Measurements from ENCODE around the gene ECHDC1. TPM values are rescaled to one million over a fixed set of nuclear protein-coding genes. Genes with fewer than 3 reads are reported as not detected.
A peak's percentile ranks its signal among the peaks of the same experiment; 100 is the strongest.

The ECHDC1 gene, protein sequence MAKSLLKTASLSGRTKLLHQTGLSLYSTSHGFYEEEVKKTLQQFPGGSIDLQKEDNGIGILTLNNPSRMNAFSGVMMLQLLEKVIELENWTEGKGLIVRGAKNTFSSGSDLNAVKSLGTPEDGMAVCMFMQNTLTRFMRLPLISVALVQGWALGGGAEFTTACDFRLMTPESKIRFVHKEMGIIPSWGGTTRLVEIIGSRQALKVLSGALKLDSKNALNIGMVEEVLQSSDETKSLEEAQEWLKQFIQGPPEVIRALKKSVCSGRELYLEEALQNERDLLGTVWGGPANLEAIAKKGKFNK
- total RNA-seq (2012; rRNA removed): 40.3 and 114 TPM in 2 replicates
- 23.1 and 33.1 TPM in 2 replicates for polyA plus RNA-seq (2012; rRNA removed)
- polyA plus RNA-seq (2012; cell fraction: cytosol; rRNA removed): 3.9 and 8.1 TPM in 2 replicates
- 10.2 and 12.7 TPM in 2 replicates for polyA plus RNA-seq (2012; cell fraction: nucleus; rRNA removed; ENCODE audit: low replicate concordance)
- Bru-seq, nascent RNA: percentile 88 among the genes with signal in this experiment
- BruChase-seq, experiment 1, labeled RNA remaining after a 6-hour chase: percentile 80 among the genes with signal in this experiment
- BruChase-seq, experiment 2, labeled RNA remaining after a 2-hour chase: percentile 81 among the genes with signal in this experiment
- long read RNA-seq, transcript ECHDC1-210 (6 exons, 2,341 nt): major isoform, 41 of 71 reads
- long read RNA-seq, transcript ECHDC1-203 (5 exons, 1,354 nt): minor isoform, 8 of 71 reads
- long read RNA-seq, partial matches to known transcripts: 10 of 71 reads
- long read RNA-seq, other reads (novel, unspliced or antisense): 6 of 71 reads

DNA sequence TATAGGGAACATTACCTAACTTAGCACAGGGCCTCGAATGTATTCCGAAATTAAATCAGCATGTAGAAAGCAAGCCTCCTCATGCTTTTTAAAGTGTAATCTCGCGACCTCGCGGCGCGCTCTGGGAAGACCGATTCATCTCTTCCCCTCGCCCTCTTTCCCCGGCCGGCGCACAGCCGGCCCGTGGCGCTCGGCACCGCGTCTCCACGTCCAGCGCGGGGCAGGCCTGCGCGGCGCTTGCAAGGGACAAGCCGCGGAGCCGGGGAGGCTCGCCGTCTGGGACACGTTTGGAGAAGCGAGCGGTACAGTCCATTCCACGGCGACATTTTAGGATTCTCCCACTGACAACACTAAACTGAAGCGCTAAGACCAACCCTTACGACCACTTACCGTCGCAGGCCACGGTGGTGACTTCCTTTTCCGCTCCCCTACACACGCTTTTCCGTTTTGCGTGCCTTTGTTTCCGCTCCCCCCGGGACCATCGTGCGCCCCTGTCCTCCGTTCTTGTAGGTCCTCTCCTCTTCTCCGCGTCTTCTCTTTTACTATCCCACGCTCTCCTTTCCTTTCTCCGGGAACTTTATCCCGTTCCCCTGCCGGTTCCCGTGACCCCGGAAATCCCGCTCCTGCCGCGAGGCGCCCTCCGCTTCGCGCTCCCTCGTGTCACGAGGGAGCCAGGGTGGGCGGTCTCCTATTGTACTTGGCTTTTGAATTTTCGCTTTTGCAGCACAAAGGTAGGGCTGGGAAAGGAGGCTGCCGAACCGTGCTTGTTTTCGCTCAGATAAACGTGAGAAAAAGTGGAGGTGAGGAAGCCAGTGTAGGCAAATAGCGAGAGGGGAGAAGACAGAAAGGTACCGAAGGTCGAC is at the start of gene ECHDC1:
Gene ECHDC1, minus strand, starts transcription at position 664 of the 863 bp plus-strand sequence. CDS start 12,581 bp downstream, outside the sequence.
- ATAC-seq (ENCODE audit: low read depth) (peak; percentile 62), DNase-seq (peak; percentile 66)
- Histone ChIP-seq H3K4me1 (ENCODE audit: control insufficient read depth, insufficient read depth, low read length) (peaks cover 8% of the 10 kb centered on the region), H2AFZ (replicated peaks; ENCODE audit: low read length, poor library complexity) (peak within 1 kb of the TSS; percentile 96), H3K79me1 (ENCODE audit: low read depth in 1 of 2, low read length in 2 of 2) (peaks cover 14 to 51% of the 10 kb centered on the region in 2 experiments), H3K18ac (ENCODE audit: low read depth, low read length) (peak within 1 kb of the TSS; percentile 89), H3K9me1 (ENCODE audit: insufficient read depth, low read length) (peaks cover 3% of the 10 kb centered on the region; the same call in 1 of the 2 replicates), H3K27me3 (ENCODE audit: control insufficient read depth, insufficient read depth, low read length) (no peaks in the 10 kb centered on the region), H2AK9ac (replicated peaks; ENCODE audit: low read depth, low read length, poor library complexity) (peak within 1 kb of the TSS; percentile 96), H2BK20ac (ENCODE audit: low read depth, low read length) (peak within 1 kb of the TSS; percentile 40; the same call in 1 of the 2 replicates), H3K4me3 (ENCODE audit: insufficient read depth, low read depth, low read length) (peak within 1 kb of the TSS; percentile 65), H2BK15ac (ENCODE audit: low read depth, low read length) (peak within 1 kb of the TSS; percentile 50; the same call in 2 of the 3 replicates), H3K9me3 (ENCODE audit: control insufficient read depth, insufficient read depth, low read length) (no peaks in the 10 kb centered on the region), H3K4ac (ENCODE audit: low read depth, low read length) (peak within 1 kb of the TSS; percentile 95), H3K56ac (ENCODE audit: extremely low read depth, insufficient read depth, low read length) (peak within 1 kb of the TSS; percentile 86), H2BK5ac (ENCODE audit: low read depth, low read length, poor library complexity, severe bottlenecking) (peak within 1 kb of the TSS; percentile 84), H4K91ac (ENCODE audit: insufficient read depth, low read depth, low read length) (peak within 1 kb of the TSS; percentile 80), H3K23ac (ENCODE audit: low read depth, low read length) (peak within 1 kb of the TSS; percentile 93), H3K36me3 (ENCODE audit: control insufficient read depth, insufficient read depth, low read length) (no peaks in the 10 kb centered on the region), H3K14ac (replicated peaks; ENCODE audit: low read depth, low read length) (peak within 1 kb of the TSS; percentile 94), H4K8ac (ENCODE audit: low read depth in 2 of 2, low read length in 2 of 2) (peak within 1 kb of the TSS; percentile 47 to 94), H3K27ac (ENCODE audit: insufficient read depth, low read length) (peak within 1 kb of the TSS; percentile 91), H3K4me2 (ENCODE audit: low read depth, low read length) (peak within 1 kb of the TSS; percentile 88), H4K5ac (ENCODE audit: low read depth, low read length) (peak within 1 kb of the TSS; percentile 75), H2AK5ac (ENCODE audit: low read depth, low read length) (peak within 1 kb of the TSS; percentile 45; the same call in 1 of the 2 replicates), H2BK120ac (ENCODE audit: low read depth, low read length) (peak within 1 kb of the TSS; percentile 78), H4K20me1 (ENCODE audit: insufficient read depth, low read length) (peaks cover 16% of the 10 kb centered on the region; the same call in 1 of the 2 replicates), H3K9ac (ENCODE audit: low read depth, low read length) (peak within 1 kb of the TSS; percentile 94)
- POLR2A ChIA-PET (ENCODE audit: unreplicated experiment): no interaction called here
- 1% methylated on average over 37 of the region's 75 CpGs; no CpG with 5 or more reads in 1 of the 2 experiments for WGBS, 2 experiments (ENCODE audit: extremely low coverage in 2 of 2, insufficient read length in 1 of 2)
- no TSS peak for BruUV-seq (replicated peaks)
- dilution Hi-C loops (cut with HindIII; ENCODE audit: low sequenced_read_pairs, unreplicated experiment) (no loop called here), intact Hi-C loops (cut with micrococcal nuclease) (loop anchor here (1.0 to 2.0 kb wide), 3 partner anchors 42 to 121 kb away; no protein-coding TSS in a partner anchor), in situ Hi-C loops (cut with MboI; ENCODE audit: low sequenced_read_pairs) (no loop called here)
- CTCF ChIA-PET: interaction anchor here (0.5 to 1.2 kb wide), 2 partner anchors 14 to 39 kb away, joined by 3 read pairs; no protein-coding TSS in a partner anchor
- no peak for TF ChIP-seq CEBPB (IDR thresholded peaks at IDR 0.05; ENCODE audit: low read depth, low read length)
- TF ChIP-seq SMC3 (IDR thresholded peaks at IDR 0.05; ENCODE audit: low read depth, low read length): no peak
- TF ChIP-seq FOS (IDR thresholded peaks at IDR 0.05; ENCODE audit: low read depth, low read length): no peak
- TF ChIP-seq, protein P1, sequence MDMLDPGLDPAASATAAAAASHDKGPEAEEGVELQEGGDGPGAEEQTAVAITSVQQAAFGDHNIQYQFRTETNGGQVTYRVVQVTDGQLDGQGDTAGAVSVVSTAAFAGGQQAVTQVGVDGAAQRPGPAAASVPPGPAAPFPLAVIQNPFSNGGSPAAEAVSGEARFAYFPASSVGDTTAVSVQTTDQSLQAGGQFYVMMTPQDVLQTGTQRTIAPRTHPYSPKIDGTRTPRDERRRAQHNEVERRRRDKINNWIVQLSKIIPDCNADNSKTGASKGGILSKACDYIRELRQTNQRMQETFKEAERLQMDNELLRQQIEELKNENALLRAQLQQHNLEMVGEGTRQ (IDR thresholded peaks at IDR 0.05; ENCODE audit: low read depth, low read length): peak; percentile 75; the same call in 1 of the 2 replicates
- no peak for TF ChIP-seq MAFK (IDR thresholded peaks at IDR 0.05; ENCODE audit: low read depth, low read length)
- TF ChIP-seq POLR2A (IDR thresholded peaks at IDR 0.05; ENCODE audit: low read depth, low read length): peak; percentile 55; the same call in 1 of the 2 replicates
- TF ChIP-seq RFX5 (IDR thresholded peaks at IDR 0.05; ENCODE audit: low read depth, low read length): no peak
- no peak for TF ChIP-seq RCOR1 (IDR thresholded peaks at IDR 0.05; ENCODE audit: insufficient replicate concordance, low read length)
- no peak for TF ChIP-seq MAZ (IDR thresholded peaks at IDR 0.05; ENCODE audit: borderline replicate concordance, low read depth, low read length)
- TF ChIP-seq, protein P2, sequence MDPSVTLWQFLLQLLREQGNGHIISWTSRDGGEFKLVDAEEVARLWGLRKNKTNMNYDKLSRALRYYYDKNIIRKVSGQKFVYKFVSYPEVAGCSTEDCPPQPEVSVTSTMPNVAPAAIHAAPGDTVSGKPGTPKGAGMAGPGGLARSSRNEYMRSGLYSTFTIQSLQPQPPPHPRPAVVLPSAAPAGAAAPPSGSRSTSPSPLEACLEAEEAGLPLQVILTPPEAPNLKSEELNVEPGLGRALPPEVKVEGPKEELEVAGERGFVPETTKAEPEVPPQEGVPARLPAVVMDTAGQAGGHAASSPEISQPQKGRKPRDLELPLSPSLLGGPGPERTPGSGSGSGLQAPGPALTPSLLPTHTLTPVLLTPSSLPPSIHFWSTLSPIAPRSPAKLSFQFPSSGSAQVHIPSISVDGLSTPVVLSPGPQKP (IDR thresholded peaks at IDR 0.05; ENCODE audit: borderline replicate concordance, low read depth, low read length): no peak
- peak; percentile 63; the same call in 1 of the 2 replicates for TF ChIP-seq MXI1 (IDR thresholded peaks at IDR 0.05; ENCODE audit: borderline replicate concordance, low read depth, low read length)
- TF ChIP-seq CHD1 (IDR thresholded peaks at IDR 0.05; ENCODE audit: low read depth, low read length): no peak

All from IMR-90 (cell line).